ENCODE data around the gene RAE1. TPM values are rescaled to one million over a fixed set of nuclear protein-coding genes. Genes with fewer than 3 reads are reported as not detected.

Gene RAE1
- total RNA-seq, 1 experiment from 2014 or later: 53.1 TPM

- TF ChIP-seq CTCF (conservative IDR thresholded peaks at IDR 0.05): no peak
- Histone ChIP-seq H3K23ac (ENCODE audit: insufficient read length, low read depth, low read length) (no peak overlapping the region), H3K79me1 (ENCODE audit: insufficient read depth, low read depth, low read length, poor library complexity, severe bottlenecking) (no peaks in the 10 kb centered on the region), H3K14ac (ENCODE audit: insufficient read depth, low read length) (no peak overlapping the region; the same call in 1 of the 2 replicates), H2AFZ (ENCODE audit: low read length) (no peak overlapping the region), H2BK120ac (ENCODE audit: low read depth, low read length, poor library complexity, severe bottlenecking) (no peak overlapping the region), H4K5ac (ENCODE audit: insufficient read length, low read depth, low read length) (no peak overlapping the region), H3K4ac (ENCODE audit: low read depth, low read length) (no peak overlapping the region), H2BK12ac (ENCODE audit: insufficient read length, low read depth, low read length) (no peak overlapping the region), H2BK15ac (ENCODE audit: low read depth, low read length) (no peak overlapping the region), H4K20me1 (ENCODE audit: control insufficient read depth, insufficient read depth, insufficient read length) (no peaks in the 10 kb centered on the region), H3K9me3 (ENCODE audit: control insufficient read depth, low read depth, low read length) (no peaks in the 10 kb centered on the region), H3K56ac (ENCODE audit: insufficient read length, low read depth, low read length) (no peak overlapping the region), H3K79me2 (ENCODE audit: insufficient read depth, low read length) (no peaks in the 10 kb centered on the region), H3K4me1 (ENCODE audit: insufficient read depth, low read length) (no peaks in the 10 kb centered on the region), H3K9ac (ENCODE audit: extremely low read depth, insufficient read length, low read length) (no peak overlapping the region), H3T11ph (ENCODE audit: low read length) (no peak overlapping the region), H3K27me3 (ENCODE audit: insufficient read depth, low read length) (no peaks in the 10 kb centered on the region), H2AK5ac (ENCODE audit: insufficient read length, low read length) (no peak overlapping the region), H4K91ac (ENCODE audit: insufficient read length, low read depth, low read length) (no peak overlapping the region), H3K23me2 (ENCODE audit: insufficient read length, low read depth, low read length, poor library complexity, severe bottlenecking) (no peaks in the 10 kb centered on the region), H4K8ac (replicated peaks; ENCODE audit: insufficient read length, low read depth, low read length) (no peak overlapping the region), H2BK5ac (ENCODE audit: insufficient read length, low read length) (no peak overlapping the region), H3K18ac (ENCODE audit: insufficient read length, low read depth, low read length) (no peak overlapping the region), H2BK20ac (ENCODE audit: low read depth, low read length, poor library complexity, severe bottlenecking) (no peak overlapping the region), H3K4me2 (ENCODE audit: insufficient read depth, insufficient read length, low read length) (no peak overlapping the region), H3K27ac (ENCODE audit: insufficient read length, low read depth, low read length) (no peak overlapping the region)
- Mint-ChIP-seq H3K27me3 (ENCODE audit: low read depth) (peaks cover 2% of the 10 kb centered on the region), H3K36me3 (ENCODE audit: insufficient read depth in 1 of 3, low read depth in 3 of 3) (no peaks in the 10 kb centered on the region), H3K4me1 (peaks cover 0 to 11% of the 10 kb centered on the region in 2 experiments; a peak in 2 of 4 replicates), H3K27ac (no peak overlapping the region), H3K4me3 (no peak overlapping the region), H3K9me3 (no peaks in the 10 kb centered on the region)
- WGBS (ENCODE audit: extremely low coverage, insufficient read length, low lambda C conversion rate): no CpG with 5 or more reads among the region's 19 CpGs
- no peak for DNase-seq
Observed at GRCh38 chr20:57414867-57415592, 64.0 kb downstream of the RAE1 start.
